A673 (cell line): ENCODE data around the gene PADI1.

Experiments used
- CTCF ChIP-seq: fragments of 300-800, 200-600 bp; sonication (generic); conservative IDR thresholded peaks from 2 replicates; pipeline ENCODE4 v1.5.1; 2017; ENCODE audit warnings: low read depth, mild to moderate bottlenecking, antibody characterized with exemption, low read length, moderate library complexity, mixed read lengths
- EZH2 ChIP-seq: fragments of 200-600 bp; sonication (generic); IDR thresholded peaks from 2 replicates; pipeline ENCODE4 v1.6.1; 2017; ENCODE audit warnings: borderline replicate concordance, low read depth, mild to moderate bottlenecking, mixed read lengths, antibody characterized with exemption, low read length; ENCODE audit not compliant: poor library complexity, severe bottlenecking

- TF ChIP-seq CTCF (no peak), EZH2 (no peak)
Measured at GRCh38 chr1:17220287-17220686, 15.4 kb downstream of the PADI1 start.
